AG10803 (cell line): ENCODE results near the gene MAJIN.

Experiments used
- DNase-seq: peaks from one replicate; pipeline ENCODE4 v3.0.0; 2010; ENCODE audit warnings: low read depth
- H3K4me3 ChIP-seq: 2 replicates; pipeline ENCODE4 v1.5.1; 2011; ENCODE audit warnings: mild to moderate bottlenecking, low read length, control low read depth
- CTCF ChIP-seq: conservative IDR thresholded peaks from 2 replicates; pipeline ENCODE4 v1.5.1; 2011; ENCODE audit warnings: mild to moderate bottlenecking, low read length, control low read depth, inconsistent platforms

MAJIN gene

GRCh38 chr11:64911142-64911541 lies 60.8 kb downstream of the MAJIN start:
- no peak overlapping the region for H3K4me3 ChIP-seq
- TF ChIP-seq CTCF: no peak
- no peak for DNase-seq

DNA sequence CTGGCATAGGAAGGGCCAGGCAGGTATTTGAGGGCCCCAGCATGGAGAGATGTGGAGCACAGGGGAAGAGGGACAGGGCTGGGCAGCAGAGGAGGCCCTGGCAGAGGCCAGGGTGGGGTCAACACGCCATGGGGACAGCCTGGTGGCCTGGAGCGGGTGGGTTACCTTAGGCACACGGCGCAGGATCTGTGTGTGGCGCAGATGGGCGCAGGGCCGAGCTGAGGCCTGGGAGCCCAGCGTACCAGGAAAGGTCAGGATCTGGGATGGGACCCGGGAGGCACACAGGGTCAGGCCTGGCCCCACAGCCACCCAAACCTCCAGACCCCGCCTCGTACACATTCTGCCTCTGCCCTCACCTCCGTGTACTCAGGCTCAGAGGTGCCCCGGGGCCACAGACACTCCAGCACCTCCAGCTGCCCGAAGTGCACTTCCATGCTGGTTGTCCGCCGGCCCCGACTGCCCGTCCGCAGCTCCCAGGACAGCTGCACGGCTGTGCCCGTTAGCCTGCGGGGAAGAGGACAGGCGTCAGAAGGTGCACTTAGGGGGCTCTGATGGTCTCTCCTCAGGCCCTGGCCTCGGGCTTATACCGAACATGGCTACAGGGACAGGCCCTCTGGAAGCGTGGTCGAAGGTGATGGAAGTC lies 61.3 kb downstream of the MAJIN start:
- no peak for TF ChIP-seq CTCF
- no peak overlapping the region for H3K4me3 ChIP-seq
- DNase-seq: no peak

GRCh38 chr11:64909653-64910343 lies 62.1 kb downstream of the MAJIN start:
- no peak overlapping the region for H3K4me3 ChIP-seq
- no peak for TF ChIP-seq CTCF
- DNase-seq: no peak

- no peak for DNase-seq
Observed at GRCh38 chr11:64908766-64909165, 63.1 kb downstream of the MAJIN start.

GRCh38 chr11:64906314-64906635 lies 65.6 kb downstream of the MAJIN start:
- TF ChIP-seq CTCF: no peak
- H3K4me3 ChIP-seq: no peak overlapping the region
- no peak for DNase-seq

More at GRCh38 chr11:64908766-64909165, 63.1 kb downstream of the MAJIN start:
- H3K4me3 ChIP-seq: no peak overlapping the region
- no peak for TF ChIP-seq CTCF

DNA sequence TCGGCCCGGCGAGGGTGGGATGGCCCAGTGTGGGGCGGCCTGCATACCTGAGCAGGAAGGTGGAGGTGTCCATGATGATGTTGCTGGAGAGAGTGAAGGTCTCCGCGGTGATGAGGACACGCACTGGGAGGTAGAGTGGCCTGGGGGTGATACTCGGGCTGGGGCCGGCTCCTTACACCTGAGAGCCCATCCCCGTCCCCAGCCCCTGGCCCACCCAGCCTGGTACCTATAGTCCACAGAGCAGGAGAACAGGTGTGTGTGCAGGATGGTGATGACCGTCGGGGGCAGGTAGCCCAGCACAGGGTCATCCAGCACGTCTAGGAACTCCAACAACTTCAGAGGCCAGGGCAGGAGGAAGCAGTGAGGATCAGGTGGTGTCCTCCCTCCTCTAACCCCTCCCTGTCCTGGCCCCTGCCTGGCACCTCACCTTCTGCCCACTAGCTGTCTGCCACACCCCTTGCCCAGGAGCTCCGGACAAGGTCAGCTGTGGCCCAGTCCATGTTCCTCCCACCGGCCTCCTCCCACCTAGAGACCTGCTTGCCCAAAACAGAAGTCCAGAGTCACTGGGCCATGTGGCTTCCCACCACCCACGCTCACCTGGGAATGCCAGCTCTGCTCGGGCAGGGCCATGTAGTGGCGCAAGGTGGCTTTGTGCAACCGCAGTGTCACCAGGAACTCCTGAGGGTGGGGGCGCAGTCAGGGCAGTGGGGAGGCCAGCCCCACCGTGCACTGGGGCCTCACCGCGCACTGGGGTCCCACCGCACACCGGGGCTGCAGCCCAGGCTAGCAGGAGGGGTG lies 66.2 kb downstream of the MAJIN start:
- DNase-seq: no peak
- TF ChIP-seq CTCF: no peak
- H3K4me3 ChIP-seq: no peak overlapping the region
